Measurements from ENCODE around the gene GTPBP2.
"Not testable (repeated sequence)": the region's sequence is repeated elsewhere in the genome, so short reads cannot be mapped to it uniquely, and the experiment has no call there.

GTPBP2 gene

DNA sequence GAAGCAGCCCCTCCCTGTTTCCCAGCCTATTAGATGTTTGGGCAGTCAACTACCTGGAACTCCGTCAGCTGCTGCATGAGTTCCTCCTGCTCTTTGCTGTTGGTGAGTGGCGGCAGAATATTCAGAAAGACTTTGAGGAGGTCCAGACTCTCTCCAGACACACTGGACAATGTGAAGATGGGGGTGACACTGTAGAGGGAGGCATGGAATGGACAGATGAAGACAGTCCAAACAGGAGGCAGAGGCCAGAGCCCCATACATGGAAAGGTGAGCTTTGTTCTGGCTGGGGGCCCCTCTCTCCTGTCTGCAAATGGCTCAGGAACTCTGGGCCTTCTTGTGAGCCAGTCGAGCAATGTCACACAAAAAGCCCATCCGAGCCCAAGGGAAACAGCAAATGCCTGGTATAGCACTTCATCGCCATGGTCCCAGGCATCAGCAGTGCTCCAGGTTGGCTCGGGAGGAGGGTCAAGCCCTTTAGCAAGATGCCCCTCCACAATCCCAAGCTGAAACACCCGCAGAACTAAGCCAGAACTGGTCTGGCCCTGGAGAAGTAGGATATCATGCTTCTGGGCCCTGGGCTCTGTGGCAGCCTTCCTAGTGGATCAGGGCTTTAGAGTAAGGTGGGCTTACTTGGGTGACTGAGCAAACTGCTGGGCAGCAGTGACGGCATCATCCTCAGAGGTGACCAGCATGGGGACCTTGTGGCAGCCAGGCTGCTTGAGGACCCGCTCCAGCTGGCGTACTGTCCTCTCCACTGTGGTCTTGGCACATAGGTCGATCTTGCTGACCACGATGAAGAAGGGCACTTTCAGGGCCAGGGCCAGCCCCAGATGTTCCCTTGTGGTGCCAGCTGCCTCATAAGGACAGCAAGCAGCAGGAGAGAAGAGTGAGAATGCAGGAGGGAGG lies 4.9 kb downstream of the GTPBP2 start:
- DNase-seq: no peak

DNA sequence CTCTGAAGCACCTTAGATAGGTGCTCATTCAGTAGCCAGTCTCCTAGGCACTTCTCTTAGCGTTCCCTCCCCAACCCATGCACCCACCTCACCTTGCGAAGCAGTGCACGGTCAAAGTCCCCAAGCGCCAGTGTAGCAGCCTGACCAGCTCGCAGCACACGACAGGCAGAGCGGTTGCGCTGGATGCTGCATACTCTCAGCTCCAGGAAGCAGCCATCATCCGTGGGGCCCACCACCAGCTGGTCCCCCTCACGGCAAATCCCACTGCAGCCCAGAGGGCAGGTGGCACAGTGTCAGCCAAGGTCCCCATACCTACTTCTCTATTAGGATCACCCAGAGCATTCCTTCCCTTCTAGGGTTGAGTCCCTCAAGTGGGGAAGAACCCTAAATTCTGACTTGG lies 6.5 kb downstream of the GTPBP2 start:
- no peak for DNase-seq

DNA sequence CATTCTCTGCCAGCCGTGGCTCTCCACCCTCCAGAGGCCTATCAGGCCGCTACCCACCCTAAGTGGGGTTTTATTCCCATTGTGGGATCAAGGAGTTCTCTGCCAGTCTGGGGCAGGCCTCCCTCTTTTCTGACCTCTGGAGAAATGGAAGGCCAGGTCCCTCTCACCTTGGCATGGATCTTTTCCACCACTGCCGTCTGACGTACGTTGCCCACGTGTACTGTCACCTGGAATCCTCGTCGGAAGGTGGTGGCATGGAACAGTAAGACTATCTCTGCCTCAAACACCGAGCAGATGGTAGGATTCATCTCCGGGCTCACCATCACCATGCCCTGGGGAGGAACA lies 7.3 kb downstream of the GTPBP2 start:
- no peak for DNase-seq

DNA sequence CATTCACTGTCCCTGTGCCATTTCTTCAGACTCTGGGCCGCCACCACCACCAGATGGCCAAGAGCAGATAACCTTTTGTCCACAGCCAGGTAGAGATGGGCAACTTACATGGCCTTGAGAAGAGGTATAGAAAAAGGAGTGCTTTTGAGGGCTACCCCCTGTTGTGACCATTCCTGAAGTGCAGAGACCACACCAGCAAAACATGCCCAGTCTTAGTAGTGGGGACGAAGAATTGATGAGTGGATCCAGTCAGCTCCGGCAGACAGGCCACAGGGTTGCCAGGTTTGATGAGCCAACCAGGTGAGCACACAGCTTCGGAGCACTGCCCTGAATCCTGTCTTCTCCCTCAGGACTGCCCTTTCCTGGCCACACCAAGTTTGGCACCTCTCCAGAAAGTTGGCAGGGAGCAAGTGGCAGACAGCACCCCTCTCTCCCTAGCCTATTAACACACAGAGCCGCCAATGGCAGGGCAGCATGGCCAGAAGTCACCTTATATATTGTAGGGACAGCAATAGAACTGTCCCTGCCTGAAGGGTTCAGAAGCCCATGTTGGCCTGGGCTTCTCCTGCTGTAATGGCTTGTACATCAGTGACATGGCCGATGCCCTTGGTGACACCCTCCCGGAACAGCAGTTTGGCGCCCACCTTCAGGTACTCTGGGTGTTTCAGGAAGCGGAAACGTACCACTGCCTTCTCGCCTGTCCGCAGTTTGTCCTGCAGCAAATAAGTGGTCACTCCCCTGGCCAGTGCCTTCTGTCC lies 7.8 kb downstream of the GTPBP2 start:
- DNase-seq: no peak

DNA sequence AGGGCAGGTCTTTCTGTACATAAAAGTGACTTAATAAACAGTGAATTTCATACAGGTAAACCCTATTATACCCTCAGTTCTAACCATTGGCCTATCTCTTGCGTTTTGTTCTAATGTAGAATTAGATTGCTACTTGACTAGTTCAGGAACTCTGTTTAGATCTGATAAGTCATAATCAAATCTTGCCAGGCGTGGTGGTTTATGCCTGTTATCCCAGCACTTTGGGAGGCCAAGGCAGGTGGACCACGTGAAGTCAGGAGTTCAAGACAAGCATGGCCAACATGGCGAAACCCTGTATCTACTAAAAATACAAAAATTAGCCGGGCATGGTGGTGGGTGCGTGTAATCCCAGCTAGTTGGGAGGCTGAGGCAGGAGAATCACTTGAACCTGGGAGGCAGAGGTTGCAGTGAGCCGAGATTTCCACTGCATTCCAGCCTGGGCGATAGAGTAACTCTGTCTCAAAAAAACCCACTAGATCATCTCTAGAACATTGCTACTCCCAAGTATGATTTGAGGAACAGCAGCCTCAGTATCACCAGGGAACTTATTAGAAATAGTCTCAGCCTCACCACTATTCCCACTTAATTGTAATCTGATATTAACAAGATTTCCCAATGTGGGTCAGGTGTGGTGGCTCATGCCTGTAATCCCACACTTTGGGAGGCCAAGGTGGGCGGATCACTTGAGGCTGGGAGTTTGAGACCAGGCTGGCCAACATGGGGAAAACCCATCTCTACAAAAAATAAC lies 12.2 kb downstream of the GTPBP2 start:
- DNase-seq: no peak

DNA sequence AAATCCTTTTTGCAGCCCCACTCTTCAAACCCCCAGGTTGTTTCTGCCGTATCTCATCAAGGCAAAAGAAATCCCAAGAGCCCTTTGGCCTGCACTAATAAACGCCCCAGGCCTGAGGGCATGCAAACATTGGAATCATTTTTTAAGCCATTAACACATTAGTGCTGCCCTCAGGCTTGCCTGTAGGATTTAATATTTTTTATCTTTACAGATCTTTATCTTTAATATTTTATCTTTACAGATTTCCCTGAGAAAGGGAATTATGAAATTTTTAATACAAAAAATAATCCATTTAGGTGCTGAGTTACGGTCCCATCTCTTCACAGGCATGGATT lies 14.7 kb downstream of the GTPBP2 start:
- DNase-seq: no peak

DNA sequence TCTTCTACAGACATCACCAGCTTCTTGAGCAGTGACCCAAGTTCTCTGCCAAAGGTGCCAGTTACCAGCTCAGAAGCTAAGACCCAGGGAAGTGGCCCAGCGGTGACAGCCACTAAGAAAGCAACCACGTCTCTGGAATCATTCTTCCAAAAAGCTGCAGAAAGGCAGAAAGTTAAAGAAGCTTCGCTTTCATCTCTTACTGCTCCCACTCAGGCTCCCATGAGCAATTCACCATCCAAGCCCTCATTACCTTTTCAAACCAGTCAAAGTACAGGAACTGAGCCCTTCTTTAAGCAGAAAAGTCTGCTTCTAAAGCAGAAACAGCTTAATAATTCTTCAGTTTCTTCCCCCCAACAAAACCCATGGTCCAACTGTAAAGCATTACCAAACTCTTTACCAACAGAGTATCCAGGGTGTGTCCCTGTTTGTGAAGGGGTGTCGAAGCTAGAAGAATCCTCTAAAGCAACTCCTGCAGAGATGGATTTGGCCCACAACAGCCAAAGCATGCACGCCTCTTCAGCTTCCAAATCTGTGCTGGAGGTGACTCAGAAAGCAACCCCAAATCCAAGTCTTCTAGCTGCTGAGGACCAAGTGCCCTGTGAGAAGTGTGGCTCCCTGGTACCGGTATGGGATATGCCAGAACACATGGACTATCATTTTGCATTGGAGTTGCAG lies 15.2 kb downstream of the GTPBP2 start:
- DNase-seq: no peak

DNA sequence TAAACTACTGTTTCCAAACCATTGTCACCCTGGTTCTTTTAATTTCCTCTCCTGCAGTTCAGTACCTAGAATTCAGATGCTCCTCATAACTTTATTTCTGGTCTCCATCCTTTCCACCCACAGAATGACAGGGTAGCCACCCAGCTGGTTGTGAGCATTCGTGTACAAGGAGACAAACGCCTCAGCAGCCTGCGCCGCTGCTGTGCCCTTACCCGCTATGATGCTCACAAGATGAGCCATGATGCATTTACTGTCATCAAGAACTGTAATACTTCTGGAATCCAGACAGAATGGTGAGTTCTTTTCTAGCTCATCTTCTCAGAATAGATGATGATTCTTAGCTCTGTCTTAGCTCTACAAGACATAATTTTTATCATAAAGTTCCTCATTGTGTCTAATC lies 18.6 kb downstream of the GTPBP2 start:
- DNase-seq: no peak

DNA sequence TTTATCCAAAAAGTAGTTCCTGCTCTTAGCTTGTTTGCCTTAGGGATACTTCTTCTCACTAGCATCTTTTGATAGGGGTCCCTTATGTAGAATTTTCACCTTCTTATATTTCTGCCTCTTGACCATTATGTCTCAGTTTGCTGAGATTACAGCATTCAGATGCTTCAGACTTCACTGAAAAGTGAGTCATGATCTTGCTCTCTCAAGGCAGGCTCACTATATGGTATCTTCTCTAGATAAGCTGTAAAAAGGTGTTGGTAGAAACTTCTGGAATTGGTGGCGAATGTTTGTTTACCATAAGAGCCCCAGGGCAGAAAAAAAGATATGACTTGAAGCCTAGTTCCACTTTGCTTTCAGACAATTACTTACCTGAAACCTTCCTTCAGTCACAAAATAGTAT lies 19.7 kb downstream of the GTPBP2 start:
- no peak for DNase-seq

DNA sequence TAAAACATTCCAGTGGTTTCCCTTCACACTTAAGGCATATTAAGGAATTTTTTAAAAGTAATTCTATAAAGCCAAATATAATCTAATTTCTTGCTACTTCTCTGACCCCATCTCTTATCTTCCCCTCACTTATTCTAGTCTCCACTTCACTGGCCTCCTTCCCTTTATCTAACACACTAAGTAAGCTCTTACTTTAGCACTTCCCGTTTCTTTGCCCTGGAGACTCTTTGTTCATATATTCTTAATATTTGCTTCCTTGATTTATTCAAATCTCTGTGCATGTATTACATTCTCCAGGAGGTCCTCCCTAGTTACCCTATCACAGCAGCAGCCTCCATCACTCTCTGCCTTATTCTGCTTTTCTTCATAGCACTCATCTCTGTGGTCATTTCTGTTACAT lies 20.3 kb downstream of the GTPBP2 start:
- no peak for DNase-seq

DNA sequence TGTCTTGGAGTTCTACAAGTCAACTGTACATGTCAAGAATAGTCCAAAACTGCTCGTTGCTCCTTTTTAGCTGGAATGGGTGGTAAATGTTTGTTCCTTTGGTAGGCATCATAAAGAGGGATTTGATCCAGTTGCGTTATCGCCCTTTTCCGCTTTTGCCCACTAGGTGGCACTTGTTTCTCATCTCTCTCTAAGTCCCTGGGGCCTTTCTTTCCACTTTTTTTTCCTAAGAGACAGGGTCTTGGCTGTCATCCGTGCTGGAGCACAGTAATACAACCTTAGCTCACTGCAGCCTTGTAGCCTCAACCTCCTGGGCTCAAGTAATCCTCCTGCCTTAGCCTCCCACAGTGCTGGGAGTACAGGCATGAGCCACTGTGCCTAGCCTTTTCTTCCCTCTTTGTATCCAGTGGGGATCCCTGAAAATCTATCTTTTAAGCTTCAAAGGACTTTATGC lies 20.7 kb downstream of the GTPBP2 start:
- DNase-seq: peak in 4 of 5 experiments; percentile 13 to 56 (median 40)

DNA sequence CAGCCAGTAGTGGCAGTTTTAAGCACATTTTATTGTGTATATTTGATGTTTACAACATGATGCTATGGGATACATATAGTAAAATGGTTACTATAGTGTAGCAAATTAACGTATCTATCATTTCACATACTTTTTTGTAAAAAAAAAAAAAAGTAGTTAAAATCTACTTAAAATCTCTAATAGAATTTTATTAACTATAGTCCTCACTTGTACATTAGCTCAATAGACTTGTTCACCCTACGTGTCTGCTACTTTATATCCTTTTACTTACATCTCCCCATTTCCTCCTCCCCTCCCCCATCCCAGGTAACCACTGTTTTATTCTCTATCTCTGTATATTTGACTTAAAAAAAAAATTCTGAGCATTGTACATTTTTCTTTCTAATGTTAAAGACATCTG lies 23.0 kb downstream of the GTPBP2 start:
- DNase-seq: no peak

DNA sequence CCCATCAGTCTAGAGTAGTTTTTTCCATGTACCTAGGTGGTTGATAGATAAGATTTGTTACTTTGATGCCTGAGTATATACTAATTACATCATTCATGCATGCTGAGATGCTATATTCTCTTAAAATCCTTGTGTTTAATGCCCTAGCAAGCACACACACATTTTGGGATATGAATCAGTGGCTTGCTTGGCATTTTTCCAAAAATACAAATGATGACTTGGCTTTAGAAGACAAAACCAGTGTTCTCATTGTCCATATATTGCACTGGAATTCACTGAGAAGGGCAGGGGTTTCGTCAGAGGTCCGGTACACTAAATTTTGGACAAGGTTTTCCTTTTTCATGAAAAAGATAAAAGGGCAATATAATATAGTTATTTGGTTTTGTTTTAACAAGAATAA lies 24.9 kb downstream of the GTPBP2 start:
- DNase-seq: no peak

DNA sequence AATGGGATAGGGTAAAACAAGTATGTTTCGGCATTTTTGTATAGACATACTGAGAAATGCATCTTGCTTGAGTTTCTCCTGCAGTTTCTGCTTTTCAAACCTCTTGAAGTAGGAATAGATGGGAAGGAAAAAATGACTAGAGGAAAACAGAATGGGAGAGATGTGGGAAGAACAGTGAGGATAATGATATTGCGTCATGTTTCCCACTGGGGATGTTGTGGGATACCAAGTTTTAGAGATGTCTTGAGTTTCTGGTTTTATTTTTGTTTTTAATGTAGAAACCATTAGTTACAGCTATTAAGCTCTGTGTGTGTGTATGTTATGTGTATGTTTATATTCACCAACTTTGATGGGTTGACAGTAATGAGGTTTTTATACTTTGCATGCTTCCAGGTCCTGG lies 28.5 kb downstream of the GTPBP2 start:
- no peak for DNase-seq

DNA sequence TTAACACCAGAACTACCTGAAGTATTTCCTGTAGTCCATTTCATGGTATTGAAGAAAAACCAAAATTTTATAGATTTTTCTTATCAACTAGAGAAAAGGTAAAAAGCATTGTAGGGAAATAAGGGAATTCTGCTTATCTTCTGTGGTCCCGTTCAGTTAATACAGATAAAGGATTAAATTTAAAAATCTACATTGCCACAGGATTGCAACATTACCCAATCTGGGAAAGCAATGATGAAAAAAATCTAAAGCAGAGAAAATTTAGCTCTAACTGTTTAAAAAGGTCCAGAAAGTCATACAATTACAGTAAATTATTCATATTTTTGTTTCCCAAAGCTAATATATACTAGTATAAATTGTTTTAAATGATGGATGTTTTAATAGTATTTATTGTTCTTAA lies 35.1 kb downstream of the GTPBP2 start:
- DNase-seq: no peak

DNA sequence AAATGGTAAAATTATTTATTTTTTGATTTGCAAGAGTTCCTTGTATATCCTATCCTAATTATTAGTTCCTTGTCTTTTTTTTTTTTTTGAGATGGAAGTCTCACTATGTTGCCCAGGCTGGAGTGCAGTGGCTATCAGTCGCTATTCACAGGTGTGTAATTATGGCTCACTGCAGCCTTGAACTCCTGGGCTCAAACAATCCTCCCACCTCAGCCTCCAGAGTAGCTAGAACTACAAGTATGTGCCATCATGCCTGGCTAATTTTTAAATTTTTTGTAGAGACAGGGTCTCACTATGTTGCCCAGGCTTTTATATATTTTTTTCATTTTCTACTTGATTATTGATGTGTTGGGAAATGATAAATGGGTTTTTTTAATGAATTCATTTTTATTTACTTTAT lies 39.5 kb downstream of the GTPBP2 start:
- not testable (repeated sequence) for DNase-seq

DNA sequence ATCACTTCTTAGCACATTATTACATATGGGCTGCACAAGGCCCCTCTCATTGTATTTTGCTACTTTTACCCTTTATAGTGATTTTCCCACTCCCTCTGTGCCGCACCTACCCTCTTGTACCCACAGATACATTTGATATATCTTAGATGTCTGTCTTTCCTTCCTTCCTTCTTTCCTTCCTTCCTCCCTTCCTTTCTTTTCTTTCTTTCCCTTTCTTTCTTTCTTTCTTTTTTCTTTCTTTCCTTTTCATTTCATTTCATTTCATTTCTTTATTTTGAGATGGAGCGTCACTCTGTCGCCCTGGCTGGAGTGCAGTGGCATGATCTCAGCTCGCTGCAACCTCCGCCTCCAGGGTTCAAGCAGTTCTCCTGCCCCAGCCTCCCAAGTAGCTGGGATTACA lies 40.9 kb downstream of the GTPBP2 start:
- no peak for DNase-seq

DNA sequence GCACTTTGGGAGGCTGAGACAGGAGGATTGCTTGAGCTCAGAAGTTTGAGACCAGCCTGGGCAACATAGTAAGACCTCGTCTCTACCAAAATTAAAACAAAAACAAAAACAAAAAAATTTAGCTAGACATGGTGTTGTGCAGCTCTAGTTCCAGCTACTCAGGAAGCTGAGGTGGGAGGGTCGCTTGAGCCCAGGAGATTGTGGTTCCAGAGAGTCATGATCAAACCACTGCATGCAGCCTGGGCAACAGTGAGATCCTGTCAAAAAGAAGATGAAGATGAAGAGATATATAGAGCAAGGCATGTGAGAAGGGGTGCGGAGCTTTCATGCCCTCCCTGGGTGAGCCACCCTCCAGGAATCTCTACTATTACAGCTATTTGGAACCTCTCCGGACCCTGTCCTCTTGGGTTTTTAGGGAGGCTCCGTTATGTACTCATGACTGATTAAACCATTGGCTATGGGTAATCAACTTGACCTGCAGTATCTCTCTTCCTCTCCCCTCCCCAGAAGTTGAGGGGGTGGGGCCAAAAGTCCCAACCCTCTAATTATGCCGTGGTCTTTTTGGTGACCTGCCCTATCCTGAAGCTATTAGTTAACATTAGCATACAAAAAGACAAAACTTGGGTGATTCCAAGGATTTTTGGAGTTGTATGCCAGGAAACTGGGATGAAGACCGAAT lies 44.0 kb downstream of the GTPBP2 start:
- DNase-seq: peak in 2 of 5 experiments; percentile 9 to 91

DNA sequence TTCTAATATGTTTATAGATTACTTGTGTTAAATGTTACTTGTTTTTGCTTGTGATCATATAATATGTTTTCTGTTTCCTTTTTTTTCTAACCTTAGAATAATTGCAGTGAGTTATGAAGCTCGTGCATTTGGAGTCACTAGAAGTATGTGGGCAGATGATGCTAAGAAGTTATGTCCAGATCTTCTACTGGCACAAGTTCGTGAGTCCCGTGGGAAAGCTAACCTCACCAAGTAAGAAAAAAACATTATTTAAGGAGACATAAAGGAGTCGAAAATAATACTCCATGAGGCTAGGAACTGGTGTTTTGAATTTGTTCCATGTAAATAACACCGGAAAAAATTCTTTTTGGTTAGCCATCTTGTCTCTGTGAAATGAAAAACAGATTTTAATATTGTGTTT lies 46.2 kb downstream of the GTPBP2 start:
- DNase-seq: no peak

DNA sequence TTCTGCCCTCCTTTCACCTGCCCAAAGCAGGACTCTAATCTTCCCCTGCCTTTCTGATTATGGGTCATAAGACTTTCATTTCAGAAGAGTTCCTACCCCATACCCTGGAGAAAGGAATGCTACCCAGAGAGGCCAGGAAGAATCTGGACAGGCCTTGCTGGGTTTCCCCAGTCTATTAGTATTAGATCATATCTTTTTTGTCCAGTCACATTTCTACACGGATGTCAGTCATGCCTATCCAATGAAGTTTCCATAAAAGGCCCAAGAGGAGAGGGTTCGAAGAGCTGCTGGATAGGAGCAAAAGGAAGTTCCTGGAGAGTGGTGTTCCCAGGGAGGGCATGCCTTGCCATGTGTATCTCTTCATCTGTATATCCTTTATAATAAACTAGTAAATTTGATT lies 49.9 kb downstream of the GTPBP2 start:
- DNase-seq: no peak

DNA sequence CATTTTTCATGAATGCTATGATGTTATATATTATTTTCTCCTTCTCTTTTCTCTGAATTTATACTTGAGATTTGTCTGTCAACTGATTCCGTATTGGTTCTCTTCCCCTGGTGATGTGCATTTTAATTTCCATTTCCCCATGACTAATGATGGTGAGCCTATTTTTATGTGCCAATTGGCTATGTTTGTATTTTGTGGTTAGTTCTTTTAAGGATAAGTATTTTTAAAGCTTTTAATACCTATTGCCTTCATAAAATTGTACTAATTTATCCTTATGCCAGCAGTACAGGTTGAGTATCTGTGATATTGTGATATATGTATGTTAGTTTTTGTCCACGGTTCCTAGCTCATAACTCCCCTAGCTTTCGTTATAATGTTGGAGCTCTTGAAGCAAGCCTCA lies 50.3 kb downstream of the GTPBP2 start:
- DNase-seq: no peak
